Measurements from ENCODE around the gene CEACAM21. TPM values are rescaled to one million over a fixed set of nuclear protein-coding genes. Genes with fewer than 3 reads are reported as not detected.

Gene CEACAM21
- total RNA-seq, 8 experiments from 2014 or later: 0.14 to 1.3 TPM; not detected in 6

GRCh38 chr19:41553804-41554203 lies 22.2 kb upstream of the CEACAM21 start:
- H3K4me1 ChIP-seq (replicated peaks in 1 of 2): no peaks in the 10 kb centered on the region
- WGBS, 10 experiments: 19 to 83% (median 61%) methylated on average over 2 to 4 of the region's 4 CpGs
- H3K27ac ChIP-seq: no peak overlapping the region
- no peak for ATAC-seq (replicated peaks in 6 of 8)
- H3K4me3 ChIP-seq: no peak overlapping the region
- in situ Hi-C loops (cut with MboI; ENCODE audit: low pct_unique_long_range_greater_than_20kb in 2 of 9, low sequenced_read_pairs in 9 of 9, unreplicated experiment in 9 of 9): loop anchor here in 2 of 9 experiments (25.0 kb wide), 2 partner anchors 92 to 117 kb away; partner anchors contain the start of genes B3GNT8 (in 1 of the 2), DMAC2 (in 1 of the 2) and ERICH4 (in 1 of the 2)

- H3K4me3 ChIP-seq: no peak overlapping the region
- no peak overlapping the region for H3K27ac ChIP-seq
- no peak for ATAC-seq (replicated peaks in 6 of 8)
- no peaks in the 10 kb centered on the region for H3K4me1 ChIP-seq (replicated peaks in 1 of 2)
- in situ Hi-C loops (cut with MboI; ENCODE audit: low pct_unique_long_range_greater_than_20kb in 2 of 9, low sequenced_read_pairs in 9 of 9, unreplicated experiment in 9 of 9): loop anchor here in 2 of 9 experiments (25.0 kb wide), 2 partner anchors 93 to 118 kb away; partner anchors contain the start of genes B3GNT8 (in 1 of the 2), DMAC2 (in 1 of the 2) and ERICH4 (in 1 of the 2)
Observed at GRCh38 chr19:41554907-41555306, 21.1 kb upstream of the CEACAM21 start.

GRCh38 chr19:41555748-41556147 lies 20.2 kb upstream of the CEACAM21 start:
- ATAC-seq (replicated peaks in 6 of 8): no peak
- Histone ChIP-seq H3K27ac (no peak overlapping the region), H3K4me1 (replicated peaks in 1 of 2) (no peaks in the 10 kb centered on the region), H3K4me3 (no peak overlapping the region)
- in situ Hi-C loops (cut with MboI; ENCODE audit: low pct_unique_long_range_greater_than_20kb in 2 of 9, low sequenced_read_pairs in 9 of 9, unreplicated experiment in 9 of 9): loop anchor here in 2 of 9 experiments (25.0 kb wide), 2 partner anchors 93 to 118 kb away; partner anchors contain the start of genes B3GNT8 (in 1 of the 2), DMAC2 (in 1 of the 2) and ERICH4 (in 1 of the 2)
- whole genome bisulfite sequencing, 10 experiments: 0 to 31% (median 7%) methylated on average over 2 to 3 of the region's 3 CpGs; no CpG with 5 or more reads in 3 of the 10 experiments

GRCh38 chr19:41563854-41564514 lies 12.0 kb upstream of the CEACAM21 start:
- Histone ChIP-seq H3K27ac (no peak overlapping the region), H3K4me3 (no peak overlapping the region), H3K4me1 (replicated peaks in 1 of 2) (no peaks in the 10 kb centered on the region)
- in situ Hi-C loops (cut with MboI; ENCODE audit: low pct_unique_long_range_greater_than_20kb in 2 of 9, low sequenced_read_pairs in 9 of 9, unreplicated experiment in 9 of 9): loop anchor here in 4 of 9 experiments (10.0 to 25.0 kb wide), 3 partner anchors 102 to 127 kb away; partner anchors contain the start of genes ERICH4 (in 3 of the 4), B3GNT8 (in 1 of the 4) and DMAC2 (in 1 of the 4)
- WGBS, 10 experiments: 5 to 72% (median 32%) methylated on average over 2 to 12 of the region's 19 CpGs
- ATAC-seq (replicated peaks in 6 of 8): peak in 4 of 8 experiments; percentile 8 to 70 (median 31)

GRCh38 chr19:41564515-41565378 lies 11.2 kb upstream of the CEACAM21 start:
- in situ Hi-C loops (cut with MboI; ENCODE audit: low pct_unique_long_range_greater_than_20kb in 2 of 9, low sequenced_read_pairs in 9 of 9, unreplicated experiment in 9 of 9): loop anchor here in 4 of 9 experiments (10.0 to 25.0 kb wide), 3 partner anchors 102 to 127 kb away; partner anchors contain the start of genes ERICH4 (in 3 of the 4), B3GNT8 (in 1 of the 4) and DMAC2 (in 1 of the 4)
- Histone ChIP-seq H3K4me1 (replicated peaks in 1 of 2) (no peaks in the 10 kb centered on the region), H3K27ac (no peak overlapping the region), H3K4me3 (no peak overlapping the region)
- peak in 3 of 8 experiments; percentile 23 to 38 (median 26) for ATAC-seq (replicated peaks in 6 of 8)
- 0 to 18% (median 4%) methylated on average over 1 to 13 of the region's 59 CpGs; no CpG with 5 or more reads in 1 of the 10 experiments for WGBS, 10 experiments

GRCh38 chr19:41565379-41565720 lies 10.6 kb upstream of the CEACAM21 start:
- in situ Hi-C loops (cut with MboI; ENCODE audit: low pct_unique_long_range_greater_than_20kb in 2 of 9, low sequenced_read_pairs in 9 of 9, unreplicated experiment in 9 of 9): loop anchor here in 4 of 9 experiments (10.0 to 25.0 kb wide), 3 partner anchors 103 to 128 kb away; partner anchors contain the start of genes ERICH4 (in 3 of the 4), B3GNT8 (in 1 of the 4) and DMAC2 (in 1 of the 4)
- Histone ChIP-seq H3K4me1 (replicated peaks in 1 of 2) (no peaks in the 10 kb centered on the region), H3K27ac (no peak overlapping the region), H3K4me3 (no peak overlapping the region)
- ATAC-seq (replicated peaks in 6 of 8): no peak
- WGBS, 10 experiments: 0 to 75% (median 21%) methylated on average over 1 to 3 of the region's 9 CpGs; no CpG with 5 or more reads in 1 of the 10 experiments

GRCh38 chr19:41566001-41566400 lies 10.0 kb upstream of the CEACAM21 start:
- in situ Hi-C loops (cut with MboI; ENCODE audit: low pct_unique_long_range_greater_than_20kb in 2 of 9, low sequenced_read_pairs in 9 of 9, unreplicated experiment in 9 of 9): loop anchor here in 4 of 9 experiments (10.0 to 25.0 kb wide), 3 partner anchors 104 to 129 kb away; partner anchors contain the start of genes ERICH4 (in 3 of the 4), B3GNT8 (in 1 of the 4) and DMAC2 (in 1 of the 4)
- H3K4me1 ChIP-seq (replicated peaks in 1 of 2): no peaks in the 10 kb centered on the region
- ATAC-seq (replicated peaks in 6 of 8): no peak
- H3K4me3 ChIP-seq: no peak overlapping the region
- no peak overlapping the region for H3K27ac ChIP-seq
- 28 to 67% (median 52%) methylated on average over 1 to 3 of the region's 3 CpGs; no CpG with 5 or more reads in 2 of the 10 experiments for WGBS, 10 experiments

- ATAC-seq (replicated peaks in 6 of 8): no peak
- in situ Hi-C loops (cut with MboI; ENCODE audit: low pct_unique_long_range_greater_than_20kb in 2 of 9, low sequenced_read_pairs in 9 of 9, unreplicated experiment in 9 of 9): loop anchor here in 4 of 9 experiments (10.0 to 25.0 kb wide), 3 partner anchors 107 to 132 kb away; partner anchors contain the start of genes ERICH4 (in 3 of the 4), B3GNT8 (in 1 of the 4) and DMAC2 (in 1 of the 4)
- 0 to 67% (median 40%) methylated on average over 1 to 8 of the region's 11 CpGs; no CpG with 5 or more reads in 5 of the 10 experiments for WGBS, 10 experiments
Observed at GRCh38 chr19:41569481-41570150, 6.3 kb upstream of the CEACAM21 start.

GRCh38 chr19:41570179-41570578 lies 5.8 kb upstream of the CEACAM21 start:
- no peak overlapping the region for H3K27ac ChIP-seq
- in situ Hi-C loops (cut with MboI; ENCODE audit: low pct_unique_long_range_greater_than_20kb in 2 of 9, low sequenced_read_pairs in 9 of 9, unreplicated experiment in 9 of 9): loop anchor here in 2 of 9 experiments (25.0 kb wide), 2 partner anchors 108 to 133 kb away; partner anchors contain the start of genes B3GNT8 (in 1 of the 2), DMAC2 (in 1 of the 2) and ERICH4 (in 1 of the 2)
- WGBS, 10 experiments: 20 to 44% (median 33%) methylated on average over 1 to 3 of the region's 3 CpGs; no CpG with 5 or more reads in 6 of the 10 experiments
- no peaks in the 10 kb centered on the region for H3K4me1 ChIP-seq (replicated peaks in 1 of 2)
- no peak for ATAC-seq (replicated peaks in 6 of 8)
- no peak overlapping the region for H3K4me3 ChIP-seq

More at GRCh38 chr19:41569481-41570150, 6.3 kb upstream of the CEACAM21 start:
- no peaks in the 10 kb centered on the region for H3K4me1 ChIP-seq (replicated peaks in 1 of 2)
- no peak overlapping the region for H3K27ac ChIP-seq
- no peak overlapping the region for H3K4me3 ChIP-seq

GRCh38 chr19:41570639-41571112 lies 5.3 kb upstream of the CEACAM21 start:
- no peak overlapping the region for H3K27ac ChIP-seq
- H3K4me1 ChIP-seq (replicated peaks in 1 of 2): no peaks in the 10 kb centered on the region
- 0% methylated on average over 1 to 2 of the region's 7 CpGs; no CpG with 5 or more reads in 6 of the 10 experiments for WGBS, 10 experiments
- no peak overlapping the region for H3K4me3 ChIP-seq
- in situ Hi-C loops (cut with MboI; ENCODE audit: low pct_unique_long_range_greater_than_20kb in 2 of 9, low sequenced_read_pairs in 9 of 9, unreplicated experiment in 9 of 9): loop anchor here in 2 of 9 experiments (25.0 kb wide), 2 partner anchors 108 to 133 kb away; partner anchors contain the start of genes B3GNT8 (in 1 of the 2), DMAC2 (in 1 of the 2) and ERICH4 (in 1 of the 2)
- peak; percentile 73 to 100 (median 84) for ATAC-seq (replicated peaks in 6 of 8)

GRCh38 chr19:41577144-41577830 lies 1.3 kb downstream of the CEACAM21 start:
- in situ Hi-C loops (cut with MboI; ENCODE audit: low pct_unique_long_range_greater_than_20kb in 2 of 9, low sequenced_read_pairs in 9 of 9, unreplicated experiment in 9 of 9): no loop called here
- Histone ChIP-seq H3K4me3 (no peak overlapping the region), H3K27ac (no peak overlapping the region), H3K4me1 (replicated peaks in 1 of 2) (no peaks in the 10 kb centered on the region)
- no peak for ATAC-seq (replicated peaks in 6 of 8)
- WGBS, 10 experiments: 10 to 68% (median 48%) methylated on average over 1 to 16 of the region's 19 CpGs; no CpG with 5 or more reads in 1 of the 10 experiments
